H9 (cell line): ENCODE data around the gene PIP5K1C. TPM values are rescaled to one million over a fixed set of nuclear protein-coding genes. Genes with fewer than 3 reads are reported as not detected.
"Not testable (repeated sequence)": the region's sequence is repeated elsewhere in the genome, so short reads cannot be mapped to it uniquely, and the experiment has no call there.

Experiments
- DNase-seq: peaks from one replicate; pipeline ENCODE4 v3.0.0-alpha.2; 2017
- H2AFZ ChIP-seq: one replicate; pipeline ENCODE4 v1.6.1; 2013; ENCODE audit warnings: mild to moderate bottlenecking, low read length, control low read depth, moderate library complexity
- H2AK5ac ChIP-seq: 2 replicates; pipeline ENCODE4 v1.6.1; 2013; ENCODE audit warnings: low read length, control low read depth, mixed read lengths; ENCODE audit not compliant: insufficient read length
- H2BK120ac ChIP-seq: one replicate; pipeline ENCODE4 v1.6.1; 2013; ENCODE audit warnings: low read depth, mild to moderate bottlenecking, low read length, control low read depth, inconsistent platforms; ENCODE audit not compliant: poor library complexity, severe bottlenecking
- H2BK12ac ChIP-seq: 2 replicates; pipeline ENCODE4 v1.6.1; 2013; ENCODE audit warnings: low read length, control low read depth, mixed read lengths, low read depth; ENCODE audit not compliant: insufficient read length
- H2BK15ac ChIP-seq: 2 replicates; pipeline ENCODE4 v1.6.1; 2013; ENCODE audit warnings: low read depth, low read length, control low read depth
- H2BK20ac ChIP-seq: one replicate; pipeline ENCODE4 v1.6.1; 2013; ENCODE audit warnings: low read depth, mild to moderate bottlenecking, low read length, control low read depth, inconsistent platforms; ENCODE audit not compliant: poor library complexity, severe bottlenecking
- H2BK5ac ChIP-seq: 2 replicates; pipeline ENCODE4 v1.6.1; 2013; ENCODE audit warnings: low read length, control low read depth, mixed read lengths; ENCODE audit not compliant: insufficient read length
- H3K14ac ChIP-seq: 2 replicates; pipeline ENCODE4 v1.6.1; 2013; ENCODE audit warnings: low read length, control low read depth; ENCODE audit not compliant: insufficient read depth
- H3K18ac ChIP-seq: 2 replicates; pipeline ENCODE4 v1.6.1; 2013; ENCODE audit warnings: low read depth, mild to moderate bottlenecking, mixed read lengths, low read length, control low read depth; ENCODE audit not compliant: insufficient read length
- H3K23ac ChIP-seq: 2 replicates; pipeline ENCODE4 v1.6.1; 2013; ENCODE audit warnings: low read length, control low read depth, mixed read lengths, low read depth; ENCODE audit not compliant: insufficient read length
- H3K23me2 ChIP-seq: 2 replicates; pipeline ENCODE4 v1.6.1; 2013; ENCODE audit warnings: low read depth, mild to moderate bottlenecking, mixed read lengths, low read length, control low read depth; ENCODE audit not compliant: insufficient read length, poor library complexity, severe bottlenecking
- H3K27ac ChIP-seq: 2 replicates; pipeline ENCODE4 v1.5.1; 2013; ENCODE audit warnings: low read length, control low read depth, mixed read lengths, low read depth; ENCODE audit not compliant: insufficient read length
- H3K27me3 ChIP-seq: 2 replicates; pipeline ENCODE4 v1.6.1; 2013; ENCODE audit warnings: low read length, control low read depth, inconsistent platforms; ENCODE audit not compliant: insufficient read depth
- H3K4ac ChIP-seq: 2 replicates; pipeline ENCODE4 v1.6.1; 2013; ENCODE audit warnings: low read depth, mild to moderate bottlenecking, control low read depth, inconsistent platforms, low read length, moderate library complexity
- H3K4me1 ChIP-seq: 2 replicates; pipeline ENCODE4 v1.6.1; 2013; ENCODE audit warnings: low read length, control low read depth, inconsistent platforms; ENCODE audit not compliant: insufficient read depth
- H3K4me2 ChIP-seq: 2 replicates; pipeline ENCODE4 v1.6.1; 2013; ENCODE audit warnings: low read length, control low read depth, mixed read lengths; ENCODE audit not compliant: insufficient read length, insufficient read depth
- H3K56ac ChIP-seq: 2 replicates; pipeline ENCODE4 v1.6.1; 2013; ENCODE audit warnings: low read depth, mild to moderate bottlenecking, mixed read lengths, low read length, control low read depth; ENCODE audit not compliant: insufficient read length
- H3K79me1 ChIP-seq: 2 replicates; pipeline ENCODE4 v1.6.1; 2013; ENCODE audit warnings: low read depth, mild to moderate bottlenecking, moderate library complexity, low read length, control low read depth, inconsistent platforms; ENCODE audit not compliant: insufficient read depth, poor library complexity, severe bottlenecking
- H3K79me2 ChIP-seq: 2 replicates; pipeline ENCODE4 v1.6.1; 2013; ENCODE audit warnings: low read length, control low read depth, inconsistent platforms; ENCODE audit not compliant: insufficient read depth
- H3K9ac ChIP-seq: 2 replicates; pipeline ENCODE4 v1.6.1; 2013; ENCODE audit warnings: low read length, control low read depth, mixed read lengths; ENCODE audit not compliant: insufficient read length; ENCODE audit errors: extremely low read depth
- H3K9me3 ChIP-seq: one replicate; pipeline ENCODE4 v1.6.1; 2013; ENCODE audit warnings: low read depth, low read length, inconsistent platforms; ENCODE audit not compliant: control insufficient read depth
- H3T11ph ChIP-seq: one replicate; pipeline ENCODE4 v1.6.1; 2013; ENCODE audit warnings: mild to moderate bottlenecking, low read length, control low read depth, inconsistent platforms
- H4K20me1 ChIP-seq: one replicate; pipeline ENCODE4 v1.6.1; 2013; ENCODE audit not compliant: control insufficient read depth, insufficient read length, insufficient read depth
- H4K5ac ChIP-seq: 2 replicates; pipeline ENCODE4 v1.6.1; 2013; ENCODE audit warnings: low read depth, mild to moderate bottlenecking, mixed read lengths, low read length, control low read depth; ENCODE audit not compliant: insufficient read length
- H4K8ac ChIP-seq: replicated peaks from 2 replicates; pipeline ENCODE4 v1.6.1; 2013; ENCODE audit warnings: low read length, control low read depth, mixed read lengths, low read depth; ENCODE audit not compliant: insufficient read length
- H4K91ac ChIP-seq: 2 replicates; pipeline ENCODE4 v1.6.1; 2013; ENCODE audit warnings: low read depth, mild to moderate bottlenecking, moderate library complexity, mixed read lengths, low read length, control low read depth; ENCODE audit not compliant: insufficient read length
- H3K27ac Mint-ChIP-seq, 3 experiments: 2 replicates in 2 of 3; 3 replicates in 1 of 3; pipeline ENCODE4 v1.8.0; 2020 to 2021; ENCODE audit warnings: mixed read lengths in 3 of 3, mild to moderate bottlenecking in 1 of 3, moderate library complexity in 1 of 3
- H3K27me3 Mint-ChIP-seq: 2 replicates; pipeline ENCODE4 v1.8.0; 2021; ENCODE audit warnings: low read depth, mild to moderate bottlenecking, moderate library complexity, mixed read lengths
- H3K36me3 Mint-ChIP-seq, 3 experiments: 2 replicates in 2 of 3; 3 replicates in 1 of 3; pipeline ENCODE4 v1.8.0; 2020 to 2021; ENCODE audit warnings: low read depth in 3 of 3, mixed read lengths in 3 of 3; ENCODE audit not compliant: insufficient read depth in 1 of 3
- H3K4me1 Mint-ChIP-seq, 2 experiments: 2 replicates each; pipeline ENCODE4 v1.8.0; 2020; ENCODE audit warnings: mixed read lengths in 2 of 2
- H3K4me3 Mint-ChIP-seq, 2 experiments: 2 replicates in 1 of 2; 3 replicates in 1 of 2; pipeline ENCODE4 v1.8.0; 2020 to 2021; ENCODE audit warnings: mild to moderate bottlenecking in 2 of 2, mixed read lengths in 2 of 2, moderate library complexity in 1 of 2
- H3K9me3 Mint-ChIP-seq, 2 experiments: 2 replicates in 1 of 2; 3 replicates in 1 of 2; pipeline ENCODE4 v1.8.0; 2020; ENCODE audit warnings: mild to moderate bottlenecking in 2 of 2, mixed read lengths in 2 of 2, moderate library complexity in 1 of 2
- WGBS: extraction: QIAGEN DNeasy Blood & Tissue Kit; methylation state at CpG from one replicate; pipeline ENCODE4 v1.1.7; 2013; ENCODE audit warnings: missing lambda C conversion rate, low lambda C conversion rate, mixed read lengths; ENCODE audit not compliant: insufficient read length; ENCODE audit errors: extremely low coverage; 5-methylcytosine and 5-hydroxymethylcytosine counted together
- total RNA-seq: library from RNA; stranded (reverse); gene quantifications from 2 replicates; pipeline ENCODE4 v1.2.1, GENCODE V29; 2021

PIP5K1C gene
- total RNA-seq, 1 experiment from 2014 or later: 41.7 TPM

GRCh38 chr19:3581792-3582191 lies 118.5 kb downstream of the PIP5K1C start:
- not testable (repeated sequence) for H3K18ac ChIP-seq, H2BK15ac ChIP-seq, H3K27ac ChIP-seq, H4K20me1 ChIP-seq, H2BK5ac ChIP-seq, H3K79me2 ChIP-seq, H3K14ac ChIP-seq, H3K4me3 Mint-ChIP-seq, H3K56ac ChIP-seq, H3K4me1 ChIP-seq, H4K91ac ChIP-seq, H3K4me1 Mint-ChIP-seq, H2BK20ac ChIP-seq, H3K9me3 ChIP-seq, H3K27ac Mint-ChIP-seq, H3K4me2 ChIP-seq, H4K8ac ChIP-seq, H2AK5ac ChIP-seq, H3K9ac ChIP-seq, H4K5ac ChIP-seq, H2AFZ ChIP-seq, H2BK120ac ChIP-seq, H3T11ph ChIP-seq, H3K9me3 Mint-ChIP-seq, H2BK12ac ChIP-seq, H3K36me3 Mint-ChIP-seq, H3K27me3 ChIP-seq, DNase-seq, H3K4ac ChIP-seq, H3K79me1 ChIP-seq, H3K23ac ChIP-seq
- H3K27me3 Mint-ChIP-seq: peaks cover 59% of the 10 kb centered on the region
- WGBS: no CpG with 5 or more reads among the region's 4 CpGs
- H3K23me2 ChIP-seq: peaks cover 10% of the 10 kb centered on the region

Other genes with a start within 250 kb of the PIP5K1C start
- 1.3 and 1.9 TPM in 2 replicates for gene SMIM24, start 219.9 kb downstream of the PIP5K1C start, total RNA-seq
- not detected in 2 replicates for gene SMIM44, start 217.0 kb downstream of the PIP5K1C start, total RNA-seq
- 16.5 and 18.1 TPM in 2 replicates for gene DOHH, start 199.8 kb downstream of the PIP5K1C start, total RNA-seq
- 46.0 and 51.4 TPM in 2 replicates for gene FZR1, start 194.2 kb downstream of the PIP5K1C start, total RNA-seq
- 1.2 and 1.3 TPM in 2 replicates for gene TEKTIP1, start 161.3 kb downstream of the PIP5K1C start, total RNA-seq
- 51.5 and 58.8 TPM in 2 replicates for gene MFSD12, start 142.9 kb downstream of the PIP5K1C start, total RNA-seq
- 58.1 and 58.9 TPM in 2 replicates for gene HMG20B, start 127.5 kb downstream of the PIP5K1C start, total RNA-seq
- 1.6 and 1.9 TPM in 2 replicates for gene GIPC3, start 115.0 kb downstream of the PIP5K1C start, total RNA-seq
- gene TBXA2R, start 93.6 kb downstream of the PIP5K1C start, total RNA-seq: 0.63 and 0.64 TPM in 2 replicates
- gene CACTIN, start 73.7 kb downstream of the PIP5K1C start, total RNA-seq: 35.9 and 37.3 TPM in 2 replicates
- 27.3 and 27.9 TPM in 2 replicates for gene TJP3, start 7.9 kb upstream of the PIP5K1C start, total RNA-seq
- 21.3 and 21.8 TPM in 2 replicates for gene APBA3, start 61.2 kb upstream of the PIP5K1C start, total RNA-seq
- 60.0 and 65.5 TPM in 2 replicates for gene MRPL54, start 62.2 kb upstream of the PIP5K1C start, total RNA-seq
- not detected in 2 replicates for gene RAX2, start 71.8 kb upstream of the PIP5K1C start, total RNA-seq
- gene MATK, start 85.9 kb upstream of the PIP5K1C start, total RNA-seq: 11.0 and 13.5 TPM in 2 replicates
- gene ZFR2, start 168.6 kb upstream of the PIP5K1C start, total RNA-seq: 18.3 and 18.5 TPM in 2 replicates
- 12.2 and 13.9 TPM in 2 replicates for gene ATCAY, start 180.2 kb upstream of the PIP5K1C start, total RNA-seq
- gene NMRK2, start 232.6 kb upstream of the PIP5K1C start, total RNA-seq: 60.0 and 62.7 TPM in 2 replicates